HAP-1 (cell line): Measurements from ENCODE around the gene SIDT1.

ENCODE experiments used
- DNase-seq, 2 experiments: peaks; one replicate each; pipeline ENCODE4 v3.0.0-alpha.2; 2016 to 2020; ENCODE audit warnings: low spot score in 2 of 2
- H3K27me3 ChIP-seq: fragments of 250-450 bp; sonication (Bioruptor Pico); 2 replicates; pipeline ENCODE4 v1.5.1; 2020; ENCODE audit warnings: low read depth, mild to moderate bottlenecking, moderate library complexity
- H3K36me3 ChIP-seq: fragments of 250-450 bp; sonication (Bioruptor Pico); replicated peaks from 2 replicates; pipeline ENCODE4 v1.5.1; 2020; ENCODE audit warnings: mild to moderate bottlenecking
- H3K4me1 ChIP-seq: fragments of 250-450 bp; sonication (Bioruptor Pico); 2 replicates; pipeline ENCODE4 v1.5.1; 2020; ENCODE audit warnings: mild to moderate bottlenecking
- H3K4me3 ChIP-seq: fragments of 250-450 bp; sonication (Bioruptor Pico); 2 replicates; pipeline ENCODE4 v1.5.1; 2020; ENCODE audit warnings: mild to moderate bottlenecking, moderate library complexity
- H3K9me3 ChIP-seq: fragments of 250-450 bp; sonication (Bioruptor Pico); 2 replicates; pipeline ENCODE4 v1.5.1; 2020; ENCODE audit warnings: mild to moderate bottlenecking, moderate library complexity
- in situ Hi-C: fragments of 300-500 bp; cut with MboI; formaldehyde crosslinking; loops from 3 replicates; pipeline ENCODE4 v1.14.3; 2020; ENCODE audit warnings: low sequenced_read_pairs, inconsistent platforms, mixed read lengths

Gene SIDT1

DNA sequence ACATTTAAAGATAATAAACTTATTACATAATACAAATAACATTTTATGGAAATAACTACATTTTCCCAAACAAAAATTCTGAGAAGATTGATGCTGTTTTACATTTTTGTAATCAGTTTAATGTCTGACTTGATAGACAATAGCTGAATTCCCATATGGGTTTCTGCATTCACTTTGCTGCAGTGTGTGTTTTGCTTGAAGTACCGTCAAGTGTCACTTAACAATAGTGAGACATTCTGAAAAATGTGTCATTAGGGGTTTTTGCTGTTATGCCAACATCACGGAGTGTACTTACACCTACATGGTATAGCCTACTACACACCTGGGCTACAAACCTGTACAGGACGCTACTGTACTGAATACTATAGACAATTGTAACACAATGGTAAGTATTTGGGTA lies 106.6 kb downstream of the SIDT1 start:
- H3K36me3 ChIP-seq: no peaks in the 10 kb centered on the region
- in situ Hi-C loops: loop anchor here (10.0 kb wide), 1 partner anchor 584 kb away; no protein-coding TSS in a partner anchor
- DNase-seq: no peak
- no peaks in the 10 kb centered on the region; the same call in 1 of the 2 replicates for H3K9me3 ChIP-seq
- no peak overlapping the region for H3K4me3 ChIP-seq
- H3K4me1 ChIP-seq: no peaks in the 10 kb centered on the region
- H3K27me3 ChIP-seq: no peaks in the 10 kb centered on the region

DNA sequence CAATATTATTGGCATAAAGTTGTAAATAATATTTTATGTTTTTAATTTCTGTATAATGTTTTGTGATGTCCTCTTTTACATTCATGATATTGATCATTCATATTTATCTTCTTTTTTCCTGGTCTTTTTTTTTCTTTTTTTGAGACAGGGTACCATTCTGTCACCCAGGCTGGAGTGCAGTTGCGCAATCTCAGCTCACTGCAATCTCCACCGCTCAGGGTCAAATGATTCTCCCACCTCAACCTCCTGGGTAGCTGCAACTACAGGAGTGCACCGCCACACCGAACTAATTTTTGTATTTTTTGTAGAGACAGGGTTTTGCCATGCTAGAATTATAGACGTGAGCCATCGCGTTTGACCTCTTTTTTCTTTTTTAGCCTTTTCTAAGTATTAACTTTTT lies 111.2 kb downstream of the SIDT1 start:
- no peaks in the 10 kb centered on the region; the same call in 1 of the 2 replicates for H3K4me1 ChIP-seq
- H3K27me3 ChIP-seq: no peaks in the 10 kb centered on the region
- H3K4me3 ChIP-seq: no peak overlapping the region
- DNase-seq: no peak
- peaks cover 7% of the 10 kb centered on the region for H3K9me3 ChIP-seq
- H3K36me3 ChIP-seq: no peaks in the 10 kb centered on the region
- in situ Hi-C loops: no loop called here

GRCh38 chr3:113648524-113648923 lies 116.2 kb downstream of the SIDT1 start:
- H3K36me3 ChIP-seq: no peaks in the 10 kb centered on the region
- H3K4me3 ChIP-seq: no peak overlapping the region
- H3K9me3 ChIP-seq: peaks cover 7% of the 10 kb centered on the region
- no peaks in the 10 kb centered on the region; the same call in 1 of the 2 replicates for H3K4me1 ChIP-seq
- in situ Hi-C loops: no loop called here
- no peak for DNase-seq
- no peaks in the 10 kb centered on the region for H3K27me3 ChIP-seq

DNA sequence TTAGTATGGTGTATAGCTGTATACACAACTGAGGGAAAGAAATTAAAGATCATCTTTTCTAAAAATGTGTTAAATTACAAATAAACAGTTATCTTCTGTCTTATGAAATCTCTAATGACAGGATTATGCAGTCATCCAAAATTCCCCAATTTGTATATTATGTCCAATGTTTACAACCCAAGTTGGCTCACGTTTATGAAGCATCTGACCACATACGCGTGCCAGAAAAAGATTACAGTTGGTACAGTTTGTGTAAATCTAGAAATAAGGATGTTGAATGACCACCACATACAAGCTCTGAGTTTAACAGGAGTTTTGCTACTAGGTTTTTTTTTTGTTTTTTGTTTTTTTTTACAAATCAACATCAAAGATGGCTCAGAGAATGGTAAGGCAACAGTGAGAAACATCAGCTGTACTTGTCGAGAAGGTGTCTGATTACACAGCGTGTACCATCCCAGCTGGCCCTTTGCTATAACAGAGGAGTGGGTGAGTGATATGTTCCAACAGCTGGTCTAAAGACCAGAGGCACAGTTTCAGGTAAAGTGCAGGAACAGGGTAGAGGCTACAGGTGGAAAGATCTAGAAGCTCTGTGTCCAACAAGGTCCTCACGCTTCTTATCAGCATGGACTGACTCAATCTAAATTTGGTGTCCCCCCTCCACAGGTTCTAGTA lies 117.0 kb downstream of the SIDT1 start:
- H3K36me3 ChIP-seq: no peaks in the 10 kb centered on the region
- DNase-seq: no peak
- H3K4me1 ChIP-seq: no peaks in the 10 kb centered on the region; the same call in 1 of the 2 replicates
- H3K9me3 ChIP-seq: peaks cover 7% of the 10 kb centered on the region
- H3K27me3 ChIP-seq: no peaks in the 10 kb centered on the region
- no peak overlapping the region for H3K4me3 ChIP-seq
- in situ Hi-C loops: no loop called here

GRCh38 chr3:113654310-113654709 lies 122.0 kb downstream of the SIDT1 start:
- in situ Hi-C loops: no loop called here
- DNase-seq: no peak
- Histone ChIP-seq H3K36me3 (no peaks in the 10 kb centered on the region), H3K9me3 (no peaks in the 10 kb centered on the region), H3K4me1 (no peaks in the 10 kb centered on the region), H3K27me3 (no peaks in the 10 kb centered on the region), H3K4me3 (no peak overlapping the region)

GRCh38 chr3:113654851-113655250 lies 122.5 kb downstream of the SIDT1 start:
- H3K4me1 ChIP-seq: no peaks in the 10 kb centered on the region
- no peaks in the 10 kb centered on the region for H3K27me3 ChIP-seq
- H3K4me3 ChIP-seq: no peak overlapping the region
- DNase-seq: no peak
- no peaks in the 10 kb centered on the region for H3K9me3 ChIP-seq
- H3K36me3 ChIP-seq: no peaks in the 10 kb centered on the region
- in situ Hi-C loops: no loop called here

GRCh38 chr3:113658107-113658506 lies 125.8 kb downstream of the SIDT1 start:
- in situ Hi-C loops: no loop called here

DNA sequence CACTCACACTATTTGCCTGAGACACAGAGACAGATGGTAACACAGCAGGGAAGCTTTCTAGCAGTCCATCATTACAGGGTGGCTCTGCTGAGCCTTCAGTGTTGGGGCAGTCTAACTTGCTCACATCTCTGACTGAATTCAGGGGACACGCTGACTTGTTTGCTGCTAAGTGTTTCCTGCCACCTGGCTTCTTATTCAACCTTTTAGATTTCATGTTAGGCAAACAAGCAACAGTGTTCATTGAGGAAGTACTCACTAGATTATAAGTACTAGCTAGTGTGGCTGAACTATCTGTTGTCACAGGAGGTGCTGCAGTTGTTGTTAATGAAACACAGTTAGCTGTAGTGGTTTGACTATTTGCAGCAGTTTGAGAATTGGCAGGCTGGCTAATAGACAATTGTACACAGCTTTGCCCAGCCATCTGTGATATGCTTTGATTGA lies 126.8 kb downstream of the SIDT1 start:
- H3K9me3 ChIP-seq: no peaks in the 10 kb centered on the region
- no peaks in the 10 kb centered on the region for H3K27me3 ChIP-seq
- H3K36me3 ChIP-seq: peaks cover 5% of the 10 kb centered on the region
- no peak for DNase-seq
- no peak overlapping the region for H3K4me3 ChIP-seq
- in situ Hi-C loops: no loop called here
- no peaks in the 10 kb centered on the region for H3K4me1 ChIP-seq

More at GRCh38 chr3:113658107-113658506, 125.8 kb downstream of the SIDT1 start:
- Histone ChIP-seq H3K36me3 (peaks cover 5% of the 10 kb centered on the region), H3K4me3 (no peak overlapping the region), H3K9me3 (no peaks in the 10 kb centered on the region), H3K27me3 (no peaks in the 10 kb centered on the region), H3K4me1 (no peaks in the 10 kb centered on the region)
- no peak for DNase-seq

GRCh38 chr3:113659996-113660395 lies 127.6 kb downstream of the SIDT1 start:
- peaks cover 5% of the 10 kb centered on the region for H3K36me3 ChIP-seq
- in situ Hi-C loops: no loop called here

DNA sequence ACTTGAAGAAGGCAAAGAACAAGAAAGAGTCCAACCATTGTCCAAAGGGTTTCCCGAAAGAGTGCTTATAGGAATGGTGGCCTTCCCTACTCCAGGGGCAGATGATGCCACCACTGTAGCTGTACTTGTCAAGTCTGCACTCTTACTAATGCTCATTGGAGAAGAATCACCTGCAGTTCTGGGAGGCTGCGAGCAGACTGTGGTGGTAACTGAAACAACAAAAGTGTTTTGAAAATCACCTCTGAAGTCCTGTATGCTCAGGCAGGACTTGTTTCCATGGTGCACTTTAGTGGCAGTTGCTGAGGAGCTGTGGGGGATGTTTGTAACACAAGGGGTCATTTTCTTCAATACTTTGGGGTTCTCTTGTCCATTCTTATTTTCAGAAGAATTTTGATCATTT lies 128.1 kb downstream of the SIDT1 start:
- H3K36me3 ChIP-seq: peaks cover 5% of the 10 kb centered on the region
- no peaks in the 10 kb centered on the region for H3K4me1 ChIP-seq
- in situ Hi-C loops: no loop called here
- no peak overlapping the region for H3K4me3 ChIP-seq
- no peaks in the 10 kb centered on the region for H3K27me3 ChIP-seq
- no peaks in the 10 kb centered on the region for H3K9me3 ChIP-seq
- DNase-seq: no peak

More at GRCh38 chr3:113659996-113660395, 127.6 kb downstream of the SIDT1 start:
- H3K4me3 ChIP-seq: no peak overlapping the region
- no peaks in the 10 kb centered on the region for H3K4me1 ChIP-seq
- H3K9me3 ChIP-seq: no peaks in the 10 kb centered on the region
- H3K27me3 ChIP-seq: no peaks in the 10 kb centered on the region
- DNase-seq: no peak

GRCh38 chr3:113660896-113661295 lies 128.5 kb downstream of the SIDT1 start:
- Histone ChIP-seq H3K27me3 (no peaks in the 10 kb centered on the region), H3K4me3 (no peak overlapping the region), H3K36me3 (peaks cover 5% of the 10 kb centered on the region), H3K9me3 (no peaks in the 10 kb centered on the region), H3K4me1 (no peaks in the 10 kb centered on the region)
- DNase-seq: no peak
- in situ Hi-C loops: no loop called here

- in situ Hi-C loops: no loop called here
- Histone ChIP-seq H3K36me3 (peaks cover 5% of the 10 kb centered on the region), H3K4me3 (no peak overlapping the region), H3K27me3 (no peaks in the 10 kb centered on the region), H3K9me3 (no peaks in the 10 kb centered on the region), H3K4me1 (no peaks in the 10 kb centered on the region)
- DNase-seq: no peak
Measured at GRCh38 chr3:113662824-113663223, 130.5 kb downstream of the SIDT1 start.

- H3K9me3 ChIP-seq: no peaks in the 10 kb centered on the region
- DNase-seq: no peak
- H3K27me3 ChIP-seq: no peaks in the 10 kb centered on the region
- peaks cover 5% of the 10 kb centered on the region for H3K36me3 ChIP-seq
- no peak overlapping the region for H3K4me3 ChIP-seq
- no peaks in the 10 kb centered on the region for H3K4me1 ChIP-seq
- in situ Hi-C loops: no loop called here
Measured at GRCh38 chr3:113663324-113663750, 131.0 kb downstream of the SIDT1 start.

GRCh38 chr3:113663761-113664160 lies 131.4 kb downstream of the SIDT1 start:
- Histone ChIP-seq H3K4me1 (no peaks in the 10 kb centered on the region), H3K4me3 (no peak overlapping the region), H3K27me3 (no peaks in the 10 kb centered on the region), H3K9me3 (no peaks in the 10 kb centered on the region), H3K36me3 (peaks cover 5% of the 10 kb centered on the region)
- DNase-seq: no peak
- in situ Hi-C loops: no loop called here
